ENCODE data around the gene GPR137.
A peak's percentile ranks its signal among the peaks of the same experiment; 100 is the strongest.
"Not testable (repeated sequence)": the region's sequence is repeated elsewhere in the genome, so short reads cannot be mapped to it uniquely, and the experiment has no call there.

GPR137 gene

GRCh38 chr11:64284962-64285884 is at the start of gene GPR137:
Gene GPR137, plus strand, starts transcription at chr11:64285848. Its CDS starts 677 bp downstream, at chr11:64286525.
- DNase-seq: peak; percentile 93

GRCh38 chr11:64237484-64237951 is 48.1 kb upstream of the GPR137 start:
- DNase-seq: no peak

- DNase-seq: no peak
Observed at GRCh38 chr11:64238076-64238475, 47.6 kb upstream of the GPR137 start.

- DNase-seq: no peak
Observed at GRCh38 chr11:64238999-64239398, 46.6 kb upstream of the GPR137 start.

GRCh38 chr11:64239662-64240434 is 45.8 kb upstream of the GPR137 start:
- no peak for DNase-seq

GRCh38 chr11:64240435-64241240 is 45.0 kb upstream of the GPR137 start, which contains the start of gene FKBP2:
Gene FKBP2, plus strand, starts transcription at chr11:64241095. Its CDS starts 1,293 bp downstream, at chr11:64242388.
- DNase-seq: peak; percentile 100

- no peak for DNase-seq
Observed at GRCh38 chr11:64241241-64241490, 44.5 kb upstream of the GPR137 start.

GRCh38 chr11:64241491-64242374 is 43.9 kb upstream of the GPR137 start:
- DNase-seq: peak; percentile 97

- no peak for DNase-seq
Observed at GRCh38 chr11:64243236-64243854, 42.3 kb upstream of the GPR137 start.

- DNase-seq: no peak
Observed at GRCh38 chr11:64244107-64244506, 41.5 kb upstream of the GPR137 start.

- no peak for DNase-seq
Observed at GRCh38 chr11:64244966-64245365, 40.7 kb upstream of the GPR137 start.

GRCh38 chr11:64245401-64245796 is 40.2 kb upstream of the GPR137 start:
- no peak for DNase-seq

- DNase-seq: peak; percentile 95
Observed at GRCh38 chr11:64245797-64246620, 39.6 kb upstream of the GPR137 start.

- not testable (repeated sequence) for DNase-seq
Observed at GRCh38 chr11:64246621-64246870, 39.1 kb upstream of the GPR137 start.

GRCh38 chr11:64246871-64247728 is 38.5 kb upstream of the GPR137 start, which contains the start of gene PPP1R14B:
Gene PPP1R14B, minus strand, starts transcription at chr11:64246943. Its CDS starts 270 bp downstream, at chr11:64246673.
- DNase-seq: peak; percentile 99

- DNase-seq: no peak
Observed at GRCh38 chr11:64247729-64248531, 37.7 kb upstream of the GPR137 start.

- no peak for DNase-seq
Observed at GRCh38 chr11:64248578-64248977, 37.1 kb upstream of the GPR137 start.

GRCh38 chr11:64249038-64249437 is 36.6 kb upstream of the GPR137 start:
- no peak for DNase-seq

All from 8988T (cell line).